ENCODE results near the gene DLGAP1.

DLGAP1 gene

DNA sequence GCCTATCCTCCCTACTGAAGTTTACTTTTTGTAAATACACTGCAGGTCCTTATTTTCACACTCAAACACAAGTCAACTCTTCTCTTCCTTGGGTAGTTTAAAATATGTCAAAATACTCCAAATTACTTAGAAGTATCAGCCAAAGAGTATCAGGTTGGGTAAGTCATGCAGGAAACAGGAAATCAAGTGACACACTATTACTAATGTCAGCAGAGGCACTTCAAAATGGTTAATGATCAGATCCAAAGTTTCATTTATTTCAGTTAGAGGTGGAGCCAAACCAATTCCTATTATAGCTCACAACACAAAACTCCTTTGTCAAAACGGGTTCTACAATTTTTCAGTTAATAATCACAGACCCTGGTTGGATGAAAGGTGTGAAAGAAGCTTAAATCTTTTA, 54.2 kb downstream of the DLGAP1 start:
- DNase-seq (ENCODE audit: low spot score): no peak
- TF ChIP-seq, protein P1, sequence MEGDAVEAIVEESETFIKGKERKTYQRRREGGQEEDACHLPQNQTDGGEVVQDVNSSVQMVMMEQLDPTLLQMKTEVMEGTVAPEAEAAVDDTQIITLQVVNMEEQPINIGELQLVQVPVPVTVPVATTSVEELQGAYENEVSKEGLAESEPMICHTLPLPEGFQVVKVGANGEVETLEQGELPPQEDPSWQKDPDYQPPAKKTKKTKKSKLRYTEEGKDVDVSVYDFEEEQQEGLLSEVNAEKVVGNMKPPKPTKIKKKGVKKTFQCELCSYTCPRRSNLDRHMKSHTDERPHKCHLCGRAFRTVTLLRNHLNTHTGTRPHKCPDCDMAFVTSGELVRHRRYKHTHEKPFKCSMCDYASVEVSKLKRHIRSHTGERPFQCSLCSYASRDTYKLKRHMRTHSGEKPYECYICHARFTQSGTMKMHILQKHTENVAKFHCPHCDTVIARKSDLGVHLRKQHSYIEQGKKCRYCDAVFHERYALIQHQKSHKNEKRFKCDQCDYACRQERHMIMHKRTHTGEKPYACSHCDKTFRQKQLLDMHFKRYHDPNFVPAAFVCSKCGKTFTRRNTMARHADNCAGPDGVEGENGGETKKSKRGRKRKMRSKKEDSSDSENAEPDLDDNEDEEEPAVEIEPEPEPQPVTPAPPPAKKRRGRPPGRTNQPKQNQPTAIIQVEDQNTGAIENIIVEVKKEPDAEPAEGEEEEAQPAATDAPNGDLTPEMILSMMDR (IDR thresholded peaks at IDR 0.05; ENCODE audit: borderline replicate concordance, control extremely low read depth, extremely low read depth, insufficient read depth, missing control alignments): no peak
- in situ Hi-C loops (cut with MboI; ENCODE audit: low sequenced_read_pairs, unreplicated experiment): no loop called here

- TF ChIP-seq, protein P1 (IDR thresholded peaks at IDR 0.05; ENCODE audit: borderline replicate concordance, control extremely low read depth, extremely low read depth, insufficient read depth, missing control alignments): no peak
- no peak for DNase-seq (ENCODE audit: low spot score)
- in situ Hi-C loops (cut with MboI; ENCODE audit: low sequenced_read_pairs, unreplicated experiment): no loop called here
These were observed 55.2 kb downstream of the DLGAP1 start for GRCh38 chr18:4399929-4400328.

GRCh38 chr18:4394700-4395099, 60.4 kb downstream of the DLGAP1 start:
- TF ChIP-seq, protein P1 (IDR thresholded peaks at IDR 0.05; ENCODE audit: borderline replicate concordance, control extremely low read depth, extremely low read depth, insufficient read depth, missing control alignments): no peak
- in situ Hi-C loops (cut with MboI; ENCODE audit: low sequenced_read_pairs, unreplicated experiment): no loop called here
- peak; percentile 10 for DNase-seq (ENCODE audit: low spot score)

- peak; percentile 11 for DNase-seq (ENCODE audit: low spot score)
- in situ Hi-C loops (cut with MboI; ENCODE audit: low sequenced_read_pairs, unreplicated experiment): no loop called here
- TF ChIP-seq, protein P1 (IDR thresholded peaks at IDR 0.05; ENCODE audit: borderline replicate concordance, control extremely low read depth, extremely low read depth, insufficient read depth, missing control alignments): no peak
These were observed 63.2 kb downstream of the DLGAP1 start for GRCh38 chr18:4391859-4392258.

- DNase-seq (ENCODE audit: low spot score): no peak
- in situ Hi-C loops (cut with MboI; ENCODE audit: low sequenced_read_pairs, unreplicated experiment): no loop called here
- TF ChIP-seq, protein P1 (IDR thresholded peaks at IDR 0.05; ENCODE audit: borderline replicate concordance, control extremely low read depth, extremely low read depth, insufficient read depth, missing control alignments): no peak
These were observed 69.2 kb downstream of the DLGAP1 start for GRCh38 chr18:4385876-4386275.

GRCh38 chr18:4384932-4385331, 70.2 kb downstream of the DLGAP1 start:
- in situ Hi-C loops (cut with MboI; ENCODE audit: low sequenced_read_pairs, unreplicated experiment): no loop called here
- TF ChIP-seq, protein P1 (IDR thresholded peaks at IDR 0.05; ENCODE audit: borderline replicate concordance, control extremely low read depth, extremely low read depth, insufficient read depth, missing control alignments): no peak
- no peak for DNase-seq (ENCODE audit: low spot score)

GRCh38 chr18:4374564-4374963, 80.5 kb downstream of the DLGAP1 start:
- in situ Hi-C loops (cut with MboI; ENCODE audit: low sequenced_read_pairs, unreplicated experiment): no loop called here
- TF ChIP-seq, protein P1 (IDR thresholded peaks at IDR 0.05; ENCODE audit: borderline replicate concordance, control extremely low read depth, extremely low read depth, insufficient read depth, missing control alignments): no peak
- no peak for DNase-seq (ENCODE audit: low spot score)
